NCI-H748 (cell line): ENCODE measurements around the gene RIPOR3.
"Not testable (repeated sequence)": the region's sequence is repeated elsewhere in the genome, so short reads cannot be mapped to it uniquely, and the experiment has no call there.

Experiments
- DNase-seq: peaks from one replicate; lab custom pipeline; 2025; ENCODE audit not compliant: unreplicated experiment; lab: John Stamatoyannopoulos, UW

The RIPOR3 gene

DNA sequence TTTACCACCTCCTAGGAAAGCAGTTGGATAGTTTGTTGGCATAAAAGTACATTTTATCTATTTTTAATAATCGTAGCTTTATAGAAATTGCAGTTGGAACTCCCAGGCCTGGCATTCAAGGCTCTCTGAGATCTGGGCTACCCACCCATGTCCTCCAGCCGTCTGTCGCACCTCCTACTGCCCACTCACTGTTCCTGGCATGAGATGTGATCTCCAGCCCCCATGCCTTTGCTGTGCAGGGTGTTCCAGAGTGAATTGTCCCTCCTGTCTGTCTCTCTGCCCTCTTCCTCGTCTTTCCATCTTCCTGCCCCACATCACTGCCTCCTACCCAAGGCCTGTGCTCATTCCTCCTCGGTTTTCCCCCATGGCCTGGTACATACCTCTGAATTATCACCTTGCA, 130.5 kb downstream of the RIPOR3 start:
- DNase-seq: no peak

DNA sequence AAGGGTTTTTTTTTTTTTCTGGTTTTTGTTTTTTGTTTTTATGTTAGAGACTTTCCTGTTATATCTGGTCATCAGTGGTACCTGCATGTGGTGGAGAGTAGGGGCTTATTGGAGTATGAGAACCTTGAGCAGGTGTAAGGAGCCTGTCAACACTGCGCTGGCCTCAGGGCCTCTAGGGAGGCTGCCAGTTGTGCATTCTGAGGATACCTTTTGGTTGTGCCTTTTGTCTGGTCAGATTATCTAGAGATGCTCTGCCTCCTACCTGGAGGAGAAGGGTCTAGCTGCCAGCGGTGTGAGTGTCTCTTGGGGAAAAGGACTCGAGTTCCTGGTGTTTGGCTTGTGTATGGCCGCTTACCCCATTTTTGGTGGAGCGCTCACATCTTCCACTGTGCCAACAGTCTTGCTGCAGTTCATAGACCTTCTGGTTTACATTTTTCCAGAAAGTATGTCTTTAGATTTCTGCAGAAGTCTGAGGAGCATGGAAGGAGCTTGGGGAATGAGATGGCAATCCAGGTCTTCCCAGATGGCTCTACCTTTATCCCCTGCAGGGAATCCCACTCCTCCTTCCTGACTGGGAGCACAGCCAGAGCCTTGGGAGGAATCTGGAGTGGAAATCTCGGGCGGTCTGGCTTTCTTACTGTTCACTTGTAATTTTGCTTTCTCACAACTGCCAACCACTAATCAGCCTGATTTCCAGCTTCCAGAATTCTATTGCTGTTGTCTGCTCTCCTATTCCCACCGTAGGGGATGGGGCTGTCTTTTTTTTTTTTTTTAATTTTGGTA, 131.3 kb downstream of the RIPOR3 start:
- no peak for DNase-seq

DNA sequence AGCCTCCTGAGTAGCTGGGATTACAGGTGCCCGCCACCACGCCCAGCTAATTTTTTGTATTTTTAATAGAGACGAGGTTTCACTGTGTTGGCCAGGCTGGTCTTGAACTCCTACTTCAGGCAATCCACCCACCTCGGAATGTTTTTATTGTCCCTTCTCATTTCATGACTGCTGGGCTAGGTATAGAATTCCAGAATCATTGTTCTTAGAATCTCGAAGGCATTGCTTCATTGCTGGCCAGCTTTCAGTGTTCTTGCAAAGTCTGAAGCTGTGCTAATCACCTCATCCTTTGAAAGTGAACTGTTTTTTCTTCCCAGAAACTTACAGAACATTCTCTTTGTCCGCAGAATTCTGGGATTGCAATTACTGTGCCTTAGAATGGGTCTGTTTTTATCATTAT, 132.2 kb downstream of the RIPOR3 start:
- DNase-seq: no peak

DNA sequence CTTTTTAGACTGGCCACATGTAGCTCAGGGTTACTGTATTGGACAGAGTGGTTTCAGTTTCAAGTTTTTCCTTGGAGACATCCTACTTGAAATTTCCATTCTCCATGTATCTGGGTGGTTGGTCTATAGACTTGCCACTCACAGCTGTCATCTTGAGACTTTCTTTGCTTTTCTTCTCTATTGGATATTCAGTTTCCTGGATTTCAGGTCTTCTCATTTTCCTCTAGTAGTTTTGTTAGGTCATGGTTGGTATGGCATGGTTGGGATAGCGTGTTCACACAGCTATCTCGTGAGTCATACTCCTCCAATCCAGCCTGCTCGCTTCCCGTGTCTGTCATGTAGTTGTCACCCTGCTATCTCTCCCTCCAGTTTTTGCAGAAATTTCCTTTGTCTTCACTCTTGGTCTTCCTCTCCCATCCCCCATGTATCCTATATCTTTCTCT, 132.8 kb downstream of the RIPOR3 start:
- no peak for DNase-seq

DNA sequence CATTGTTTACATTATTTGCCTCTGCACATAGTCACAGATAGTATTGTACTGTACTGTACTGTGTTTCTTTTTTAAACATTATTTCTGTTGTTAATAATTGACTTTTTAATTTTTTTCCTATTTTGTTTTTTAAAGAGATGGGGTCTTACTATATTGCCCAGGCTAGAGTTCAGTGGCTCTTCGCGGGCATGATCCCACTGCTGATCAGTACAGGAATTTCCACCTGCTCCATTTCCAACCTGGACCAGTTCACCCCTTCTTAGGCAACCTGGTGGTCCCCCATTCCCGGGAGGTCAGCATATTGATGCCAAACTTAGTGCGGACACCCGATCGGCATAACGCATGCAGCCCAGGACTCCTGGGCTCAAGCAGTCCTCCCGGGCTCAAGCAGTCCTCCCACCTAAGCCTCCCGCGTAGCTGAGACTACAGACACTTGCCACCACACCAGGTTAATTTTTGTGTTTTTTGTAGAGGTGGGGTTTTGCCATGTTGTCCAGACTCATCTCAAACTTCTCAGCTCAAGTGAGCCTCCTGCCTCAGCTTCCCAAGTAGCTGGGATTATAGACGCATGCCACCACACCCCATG, 133.7 kb downstream of the RIPOR3 start:
- DNase-seq: no peak

DNA sequence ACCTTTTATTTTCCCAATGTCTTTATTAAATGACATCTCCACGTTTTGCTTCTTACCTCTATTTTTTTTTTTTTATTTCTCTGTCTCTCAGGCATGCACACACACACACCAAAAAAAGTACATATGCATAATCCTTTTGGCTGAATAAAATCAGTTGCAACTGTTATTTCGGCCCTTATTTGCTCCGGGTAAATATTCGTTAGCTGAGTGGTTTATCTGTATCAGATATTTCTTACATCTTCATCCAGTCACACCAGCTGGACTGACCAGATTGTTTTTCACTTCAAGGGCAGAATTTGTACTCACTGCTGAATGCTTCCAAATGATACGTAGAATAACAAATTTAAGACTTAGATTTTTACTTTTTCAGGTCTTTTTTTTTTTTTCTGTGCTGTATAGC, 135.7 kb downstream of the RIPOR3 start:
- no peak for DNase-seq

DNA sequence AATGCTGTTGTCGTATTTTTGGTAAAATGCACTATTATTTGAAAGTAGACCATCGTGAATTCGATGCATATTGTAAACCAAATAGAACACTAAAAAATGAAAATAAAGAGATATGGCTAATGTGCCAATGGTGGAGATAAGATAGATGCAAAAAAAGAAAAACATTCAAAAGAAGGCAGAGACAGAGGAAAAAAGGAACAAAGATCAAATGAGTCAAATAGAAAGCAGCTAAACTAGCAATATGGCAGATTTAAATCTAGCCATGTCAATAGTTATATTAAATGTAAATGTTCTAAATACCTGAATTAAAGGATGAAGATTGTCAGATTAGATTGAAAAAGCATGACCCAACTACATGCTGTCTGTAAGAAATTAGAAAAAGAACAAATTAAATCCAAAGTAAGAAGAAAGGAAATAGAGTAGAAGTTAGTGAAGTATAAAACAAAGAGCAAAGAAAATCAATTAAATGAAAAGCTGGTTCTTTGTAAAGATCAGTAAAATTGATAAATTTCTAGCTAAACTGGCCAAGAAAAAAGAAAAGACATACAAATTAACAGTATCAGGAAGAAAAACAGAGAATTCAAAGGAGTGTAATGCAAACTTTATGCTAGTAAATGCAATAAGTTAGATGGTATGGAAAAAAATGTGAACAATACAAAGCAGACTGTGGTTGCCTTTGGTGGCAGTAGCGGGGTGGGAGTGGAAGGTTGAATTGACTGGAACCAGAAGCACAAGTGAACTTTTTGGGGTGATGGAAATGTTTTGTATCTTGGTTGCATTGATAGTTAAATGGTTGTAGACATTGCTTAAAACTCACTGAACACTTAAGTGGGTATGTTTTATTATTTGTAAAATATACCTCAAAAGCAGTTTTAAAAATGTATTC, 136.4 kb downstream of the RIPOR3 start:
- no peak for DNase-seq

DNA sequence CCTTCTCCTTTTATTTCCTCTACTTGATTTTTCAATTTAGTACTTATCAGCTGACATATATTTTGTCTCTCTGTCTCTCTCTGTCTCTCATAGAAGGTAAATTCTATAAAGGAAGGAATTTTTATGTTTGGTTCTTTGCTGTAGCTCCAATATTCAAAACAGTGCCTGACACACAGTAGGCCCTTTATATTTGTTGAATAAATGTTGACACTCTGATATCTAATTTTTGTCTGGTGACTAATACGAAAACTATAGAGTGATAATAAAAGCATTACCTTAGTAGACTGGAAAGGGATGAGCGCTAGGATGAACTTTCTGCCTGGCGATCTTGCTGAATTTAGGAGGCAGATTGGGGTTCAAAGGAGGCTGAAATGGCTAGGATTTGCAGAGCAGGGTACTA, 138.4 kb downstream of the RIPOR3 start:
- no peak for DNase-seq

DNA sequence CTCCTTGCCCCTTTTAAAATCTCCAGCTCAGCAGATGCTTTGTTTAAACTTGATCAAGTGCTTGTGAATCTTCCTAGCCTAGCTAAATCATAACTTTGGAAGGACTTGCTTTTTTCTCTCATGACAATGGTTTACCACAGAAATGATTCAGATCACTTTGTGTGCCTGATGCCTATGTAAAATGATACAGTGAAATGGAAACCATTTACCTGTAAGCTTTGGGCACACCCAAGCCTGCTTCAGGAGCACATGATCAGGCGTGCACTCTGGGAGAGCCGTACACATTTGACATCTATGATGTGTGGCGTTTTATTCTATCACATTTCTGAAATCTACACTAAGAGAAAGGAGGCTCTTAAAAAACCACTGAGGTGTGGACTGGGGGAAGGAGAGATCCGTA, 140.1 kb downstream of the RIPOR3 start:
- no peak for DNase-seq

DNA sequence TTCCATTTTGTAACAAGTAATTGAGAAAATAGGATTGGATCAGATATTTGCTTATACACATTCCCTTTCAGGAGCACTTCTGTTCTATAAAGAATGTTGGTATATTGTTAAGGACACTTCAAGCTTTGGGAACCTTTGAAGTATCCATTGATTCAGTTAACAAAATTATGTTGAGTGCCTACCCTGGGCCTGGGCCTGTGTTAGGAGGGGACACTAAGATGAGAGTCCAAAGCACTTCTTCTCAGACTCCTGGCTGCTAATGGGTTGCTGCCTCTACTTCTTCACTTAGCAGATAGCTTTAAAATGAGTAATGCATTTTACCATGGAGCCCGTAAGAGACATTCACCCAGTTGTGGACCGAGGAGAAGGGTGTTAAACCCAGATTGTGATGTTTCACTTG, 140.8 kb downstream of the RIPOR3 start:
- DNase-seq: no peak

DNA sequence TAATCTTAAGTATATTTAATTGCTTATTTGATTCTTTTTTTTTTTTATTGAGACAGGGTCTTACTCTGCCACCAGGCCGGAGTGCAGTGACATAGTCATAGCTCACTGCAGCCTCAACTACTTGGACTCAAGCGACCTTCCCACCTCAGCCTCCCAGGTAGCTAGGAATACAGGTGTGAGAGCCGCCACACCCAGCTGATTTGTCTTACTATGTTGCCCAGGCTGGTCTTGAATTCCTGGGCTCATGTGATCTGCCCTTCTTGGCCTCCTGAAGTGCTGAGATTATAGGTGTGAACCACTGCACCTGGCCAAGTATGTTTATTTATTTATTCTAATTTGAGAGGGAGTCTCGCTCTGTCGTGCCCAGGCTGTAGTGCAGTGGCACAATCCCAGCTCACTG, 142.9 kb downstream of the RIPOR3 start:
- DNase-seq: peak; percentile 17

DNA sequence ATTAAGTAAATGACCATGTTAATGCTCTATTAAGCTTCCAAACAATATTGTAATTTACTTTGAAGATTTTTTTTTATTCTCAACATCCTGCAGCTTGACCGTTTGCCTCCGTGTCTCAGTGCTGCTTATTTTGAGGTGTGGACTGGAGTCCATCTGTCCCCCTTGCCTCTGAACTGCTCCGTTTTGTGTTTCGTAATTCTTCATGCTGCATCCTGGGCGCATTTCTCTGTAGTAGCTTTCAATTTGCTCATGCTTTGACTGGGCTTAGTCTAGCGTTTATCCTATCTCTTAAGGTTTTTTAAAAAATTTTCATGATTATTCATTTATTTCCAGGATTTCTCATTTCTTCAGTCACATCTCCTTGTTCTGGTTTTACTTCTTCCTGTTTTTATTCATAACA, 143.4 kb downstream of the RIPOR3 start:
- DNase-seq: no peak

DNA sequence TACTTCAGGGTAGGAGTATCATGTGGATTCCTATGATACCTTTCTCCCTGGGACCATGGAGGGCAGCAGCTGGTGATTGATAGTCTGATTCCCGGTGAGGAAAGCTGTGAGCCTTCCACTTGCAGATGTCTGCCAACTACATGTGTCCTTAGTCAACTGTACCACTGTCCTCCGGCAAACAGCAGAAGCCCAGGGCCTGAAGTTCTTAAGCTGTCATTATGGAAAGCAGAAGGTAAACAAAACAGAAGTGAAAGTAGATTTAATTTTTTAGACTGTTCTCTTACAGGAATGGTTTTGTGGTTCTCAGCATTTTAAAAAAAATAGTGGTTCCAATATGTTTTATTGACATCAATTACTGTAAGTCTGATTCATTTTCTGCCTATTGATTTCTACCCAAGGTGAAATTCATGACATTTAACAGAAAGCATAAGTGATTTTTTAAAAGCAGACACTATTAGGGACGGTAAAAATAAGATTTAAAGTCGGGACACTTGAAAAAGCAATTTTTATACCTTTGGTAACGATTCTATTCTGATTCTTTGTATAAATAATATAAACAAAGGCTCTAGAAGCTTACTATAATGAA, 144.5 kb downstream of the RIPOR3 start:
- DNase-seq: no peak

DNA sequence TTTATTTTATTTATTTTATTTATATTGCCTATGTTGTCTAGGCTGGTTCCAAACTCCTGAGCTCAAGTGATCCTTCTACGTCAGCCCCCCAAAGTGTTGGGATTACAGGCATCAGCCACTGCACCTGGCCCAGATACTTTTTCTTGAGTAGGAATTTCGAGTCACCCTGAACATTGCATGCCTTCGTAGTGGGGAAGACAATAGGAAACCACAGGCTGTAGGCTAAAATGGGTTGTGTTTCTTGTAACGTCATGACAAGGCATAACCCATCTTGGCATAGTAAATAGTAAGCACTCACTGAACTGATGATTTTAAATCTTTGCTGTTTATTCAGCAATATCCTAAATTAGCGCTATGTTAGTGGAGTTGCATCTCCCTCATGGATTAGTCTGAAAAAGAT, 146.2 kb downstream of the RIPOR3 start:
- DNase-seq: no peak

DNA sequence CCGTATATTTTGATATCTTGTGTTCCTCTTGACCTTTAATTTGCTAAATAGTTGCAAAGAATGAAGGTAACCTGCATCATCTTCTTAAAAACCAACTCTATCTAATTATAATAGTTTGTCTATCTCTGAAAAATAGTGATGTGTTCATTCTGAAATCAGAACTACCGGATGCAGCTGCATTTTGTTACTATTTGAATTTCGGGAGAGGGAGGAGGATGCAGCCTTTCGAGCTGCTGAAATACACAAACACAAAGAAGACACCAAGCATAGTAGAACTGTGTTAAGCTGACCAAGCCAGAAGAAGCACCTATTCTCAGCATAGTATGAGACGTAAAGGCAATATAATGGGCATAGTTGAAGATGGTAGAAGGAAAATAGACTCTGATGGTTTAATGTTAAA, 148.0 kb downstream of the RIPOR3 start:
- no peak for DNase-seq

DNA sequence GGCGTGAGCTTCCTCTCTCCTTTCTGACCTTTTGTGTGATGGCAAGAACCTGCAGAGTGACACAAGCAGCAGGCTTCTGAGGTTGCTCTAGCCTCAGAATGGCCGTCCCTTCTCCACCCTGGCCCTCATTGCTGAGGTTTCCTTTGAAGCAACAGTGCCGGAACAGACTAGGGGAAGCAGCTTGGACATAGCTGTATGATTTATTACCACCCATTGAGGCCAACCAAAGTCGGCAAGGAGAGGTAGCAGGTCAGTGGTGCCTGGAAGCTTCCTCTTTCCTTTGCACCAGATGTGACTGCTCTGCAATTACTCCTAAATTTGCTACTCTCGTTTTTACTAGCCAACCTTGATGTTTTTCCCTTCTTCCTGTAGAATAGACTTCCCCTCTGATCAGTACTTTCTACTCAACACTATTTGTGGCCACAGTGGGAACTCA, 149.7 kb downstream of the RIPOR3 start:
- DNase-seq: no peak

DNA sequence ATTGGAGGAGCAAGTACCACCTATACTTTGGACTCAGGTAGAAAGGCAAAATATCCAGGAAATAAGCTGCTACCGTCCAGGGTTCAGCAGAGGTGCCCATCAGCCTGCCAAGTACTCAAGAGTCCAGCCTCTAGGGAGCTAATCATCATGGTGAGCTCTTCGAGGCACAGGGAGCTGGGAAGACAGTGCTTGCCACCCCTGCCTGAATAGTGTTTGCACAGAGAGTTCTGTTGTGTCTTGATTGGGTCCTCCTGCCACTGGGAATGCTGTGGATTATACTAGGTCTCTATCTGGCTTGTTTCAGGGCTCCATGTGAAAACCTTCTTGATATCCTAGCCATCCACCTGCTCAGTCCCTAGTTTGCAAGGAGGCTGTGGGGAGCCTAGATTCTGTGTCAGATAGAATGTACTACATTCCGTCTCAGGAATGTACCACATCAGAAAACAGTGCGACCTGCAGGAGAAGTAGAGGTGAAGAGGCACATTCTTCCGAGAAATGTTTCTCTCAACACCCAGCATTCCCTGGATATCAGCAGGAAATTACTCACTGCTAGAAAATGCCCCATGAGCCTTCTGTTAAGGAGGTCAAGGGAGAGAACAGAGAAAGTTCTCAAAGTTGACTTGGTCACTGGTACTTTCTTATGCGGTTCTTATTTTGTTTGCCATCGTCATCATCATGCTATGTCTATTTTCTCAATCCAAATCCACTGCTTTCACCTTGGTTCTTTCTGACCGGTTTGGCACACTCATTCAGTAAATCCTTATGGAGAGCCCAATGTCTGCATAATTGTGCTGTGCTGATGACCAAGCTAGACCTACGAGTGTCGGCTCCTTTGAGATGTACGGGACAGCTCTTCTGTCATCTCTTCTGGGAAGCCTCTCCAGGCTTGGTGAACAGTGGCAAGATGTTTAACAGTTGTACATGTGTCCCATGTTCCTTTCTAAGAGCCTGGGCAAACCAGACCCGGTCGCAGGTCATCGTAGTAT, 150.4 kb downstream of the RIPOR3 start:
- no peak for DNase-seq

DNA sequence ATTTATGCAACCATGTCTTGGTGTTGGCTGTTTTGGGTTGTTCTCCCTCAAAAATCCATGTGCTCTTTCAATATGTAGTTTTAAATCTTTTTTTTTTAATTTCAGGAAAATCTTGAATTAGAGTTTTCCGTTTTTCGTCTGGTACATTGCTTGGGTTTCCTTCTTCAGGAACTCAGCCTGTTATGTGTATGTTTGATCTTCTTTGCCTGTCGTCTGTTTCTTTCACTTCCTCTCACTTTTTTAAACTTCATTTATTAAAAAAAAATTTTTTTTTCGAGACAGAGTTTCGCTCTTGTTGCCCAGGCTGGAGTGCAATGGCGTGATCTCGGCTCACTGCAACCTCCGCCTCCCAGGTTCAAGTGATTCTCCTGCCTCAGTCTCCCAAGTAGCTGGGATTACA, 151.5 kb downstream of the RIPOR3 start:
- DNase-seq: not testable (repeated sequence)

DNA sequence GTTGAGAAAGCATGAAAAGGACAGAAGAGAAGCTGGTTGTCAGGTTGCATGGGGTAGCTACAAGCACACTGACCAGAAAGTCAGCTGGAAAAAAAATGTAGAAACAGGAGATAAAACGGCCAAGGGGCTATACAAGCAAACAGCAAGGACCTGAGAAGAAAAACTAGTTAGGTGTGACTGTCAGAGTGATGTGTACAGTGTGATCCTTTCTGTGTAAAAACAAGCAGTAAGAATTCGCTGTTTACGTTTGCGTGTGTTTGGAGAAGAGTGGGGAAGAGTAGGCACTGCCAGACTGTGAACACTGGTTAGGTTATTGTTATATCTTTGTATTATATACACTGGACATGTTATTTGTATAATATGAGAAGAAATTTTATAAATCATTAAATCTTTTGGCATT, 153.1 kb downstream of the RIPOR3 start:
- DNase-seq: no peak

DNA sequence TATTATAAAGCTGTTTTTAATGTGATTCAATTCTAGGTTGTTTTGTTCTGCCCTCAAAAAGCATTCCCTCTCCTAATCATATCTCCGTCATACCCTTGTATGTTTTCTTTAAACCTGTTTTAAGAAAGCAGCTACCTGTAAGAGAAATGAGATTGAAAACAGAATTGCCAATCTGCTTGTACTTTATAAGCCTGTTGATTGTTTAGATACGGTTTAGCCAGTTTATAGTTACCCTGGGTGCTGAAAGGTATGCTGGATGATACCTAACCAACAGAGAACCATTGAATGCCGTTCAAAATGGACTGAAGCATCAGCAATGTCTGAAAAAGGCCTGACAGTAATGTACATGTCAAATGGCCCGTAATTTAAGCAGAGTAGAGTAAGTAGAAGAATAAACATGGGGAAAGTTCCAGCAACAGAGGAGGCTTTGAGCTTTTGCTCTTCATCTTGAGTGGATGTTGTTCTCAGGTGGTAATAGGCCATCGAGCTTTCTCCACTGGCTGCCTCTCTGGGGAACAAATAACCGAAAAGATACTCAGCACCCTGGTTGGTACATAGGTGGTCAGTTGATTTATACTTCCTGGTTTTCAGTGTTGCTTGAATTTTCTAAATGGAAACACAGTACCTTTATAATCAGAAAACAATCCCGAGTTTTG, 153.7 kb downstream of the RIPOR3 start:
- DNase-seq: no peak
